CD14-positive monocyte (primary cell): Measurements from ENCODE around the gene OXCT1. TPM values are rescaled to one million over a fixed set of nuclear protein-coding genes. Genes with fewer than 3 reads are reported as not detected.

Source experiments
- DNase-seq, 3 donors: peaks; one replicate each; pipeline ENCODE4 v3.0.0-alpha.2; 2011 to 2022
- H2AFZ ChIP-seq: 2 replicates; pipeline ENCODE4 v1.6.0; 2012; ENCODE audit warnings: mild to moderate bottlenecking, low read depth, low read length, inconsistent platforms; ENCODE audit not compliant: insufficient read depth, poor library complexity, severe bottlenecking
- H3K27ac ChIP-seq, 2 donors: 1 replicate in 1 of 2; 2 replicates in 1 of 2; pipeline ENCODE4 v1.5.1; 2012 to 2013; ENCODE audit warnings: low read length in 2 of 2, control low read depth in 1 of 2, inconsistent platforms in 1 of 2, low read depth in 1 of 2, mild to moderate bottlenecking in 1 of 2
- H3K27me3 ChIP-seq, 2 donors: one replicate each; pipeline versions ENCODE4 v1.6.0 to v1.6.1; 2011 to 2013; ENCODE audit warnings: low read length in 2 of 2; ENCODE audit not compliant: control insufficient read depth in 2 of 2, insufficient read depth in 2 of 2
- H3K36me3 ChIP-seq, 2 donors: replicated peaks in 1 of 2; 1 replicate in 1 of 2; 2 replicates in 1 of 2; pipeline versions ENCODE4 v1.5.1 to v1.6.1; 2012 to 2013; ENCODE audit warnings: low read length in 2 of 2, control low read depth in 1 of 2, inconsistent platforms in 1 of 2, mild to moderate bottlenecking in 1 of 2; ENCODE audit not compliant: insufficient read depth in 2 of 2, control insufficient read depth in 1 of 2
- H3K4me1 ChIP-seq, 2 donors: 1 replicate in 1 of 2; 2 replicates in 1 of 2; pipeline versions ENCODE4 v1.5.1 to v1.6.1; 2012 to 2013; ENCODE audit warnings: low read length in 2 of 2, control low read depth in 1 of 2, inconsistent platforms in 1 of 2, mild to moderate bottlenecking in 1 of 2, moderate library complexity in 1 of 2; ENCODE audit not compliant: insufficient read depth in 2 of 2, control insufficient read depth in 1 of 2
- H3K4me2 ChIP-seq: replicated peaks from 2 replicates; pipeline ENCODE3; 2012; ENCODE audit warnings: low read length, moderate library complexity, mild to moderate bottlenecking; ENCODE audit not compliant: poor library complexity, severe bottlenecking; ENCODE audit errors: extremely low read depth
- H3K4me3 ChIP-seq, 3 experiments: fragments of 200-600 bp in 1 of 3; sonication (generic) in 1 of 3; replicated peaks in 1 of 3; 1 replicate in 2 of 3; 2 replicates in 1 of 3; pipeline ENCODE4 v1.5.1; 2011 to 2013; ENCODE audit warnings: low read length in 3 of 3, mild to moderate bottlenecking in 3 of 3, control low read depth in 2 of 3, low read depth in 2 of 3, inconsistent platforms in 1 of 3, moderate library complexity in 1 of 3
- H3K79me2 ChIP-seq: 2 replicates; pipeline ENCODE4 v1.6.0; 2012; ENCODE audit warnings: mild to moderate bottlenecking, control low read depth, inconsistent platforms, low read length, moderate library complexity; ENCODE audit not compliant: insufficient read depth
- H3K9ac ChIP-seq: 2 replicates; pipeline ENCODE4 v1.6.0; 2017; ENCODE audit warnings: low read length, mild to moderate bottlenecking; ENCODE audit not compliant: insufficient read depth, poor library complexity, severe bottlenecking
- H3K9me3 ChIP-seq, 2 donors: replicated peaks in 1 of 2; 1 replicate in 1 of 2; 2 replicates in 1 of 2; pipeline versions ENCODE4 v1.5.1 to v1.6.1; 2012 to 2013; ENCODE audit warnings: low read length in 2 of 2, control low read depth in 1 of 2; ENCODE audit not compliant: control insufficient read depth in 1 of 2, insufficient read depth in 1 of 2
- H4K20me1 ChIP-seq: 2 replicates; pipeline ENCODE4 v1.6.0; 2012; ENCODE audit warnings: mild to moderate bottlenecking, low read length, control low read depth, moderate library complexity; ENCODE audit not compliant: insufficient read depth
- H3K27ac Mint-ChIP-seq, 7 donors: one replicate each; pipeline ENCODE4 v1.8.0; 2020; ENCODE audit warnings: mild to moderate bottlenecking in 7 of 7, mixed read lengths in 7 of 7, moderate library complexity in 6 of 7, inconsistent platforms in 2 of 7
- H3K27me3 Mint-ChIP-seq, 3 donors: one replicate each; pipeline ENCODE4 v1.8.0; 2021 to 2022; ENCODE audit warnings: low read depth in 3 of 3, mild to moderate bottlenecking in 3 of 3, mixed read lengths in 3 of 3, moderate library complexity in 3 of 3, inconsistent platforms in 1 of 3
- H3K36me3 Mint-ChIP-seq, 2 donors: one replicate each; pipeline ENCODE4 v1.8.0; 2020; ENCODE audit warnings: mixed read lengths in 2 of 2, inconsistent platforms in 1 of 2, mild to moderate bottlenecking in 1 of 2
- H3K4me1 Mint-ChIP-seq: one replicate; pipeline ENCODE4 v1.8.0; 2020; ENCODE audit warnings: mild to moderate bottlenecking, mixed read lengths
- H3K4me3 Mint-ChIP-seq, 2 donors: one replicate each; pipeline ENCODE4 v1.8.0; 2020; ENCODE audit warnings: mild to moderate bottlenecking in 2 of 2, mixed read lengths in 2 of 2, moderate library complexity in 1 of 2
- H3K9me3 Mint-ChIP-seq, 7 donors: one replicate each; pipeline ENCODE4 v1.8.0; 2020 to 2022; ENCODE audit warnings: mixed read lengths in 7 of 7, mild to moderate bottlenecking in 6 of 7, moderate library complexity in 6 of 7, inconsistent platforms in 2 of 7
- WGBS: methylation state at CpG from one replicate; pipeline ENCODE4 v1.1.5; 2013; ENCODE audit warnings: missing lambda C conversion rate; ENCODE audit not compliant: insufficient coverage; 5-methylcytosine and 5-hydroxymethylcytosine counted together
- intact Hi-C, 2 donors: fragments of 100-400 bp; cut with micrococcal nuclease; formaldehyde crosslinking; loops; one replicate each; pipeline versions ENCODE4 v1.15.0 to v1.15.1; 2023
- polyA plus RNA-seq, 3 donors: library from polyadenylated mRNA; depleted of rRNA in 1 of 3; unstranded in 2 of 3; stranded (reverse) in 1 of 3; fragments of 300-500 nt in 2 of 3; fragments of >200 nt in 1 of 3; fragmentation: Illumina TruSeq in 2 of 3; gene quantifications; 1 replicate in 2 of 3; 2 replicates in 1 of 3; pipeline ENCODE4 v1.2.3, GENCODE V29; 2012 to 2021
- TF ChIP-seq, protein P1 (sequence below): fragments of 200-600 bp; IDR thresholded peaks from one replicate; pipeline ENCODE4 v1.8.0; 2022; ENCODE audit warnings: antibody characterized with exemption, mild to moderate bottlenecking

OXCT1 gene
- polyA plus RNA-seq, 3 donors: 1.3 to 3.4 (median 1.9) TPM

DNA sequence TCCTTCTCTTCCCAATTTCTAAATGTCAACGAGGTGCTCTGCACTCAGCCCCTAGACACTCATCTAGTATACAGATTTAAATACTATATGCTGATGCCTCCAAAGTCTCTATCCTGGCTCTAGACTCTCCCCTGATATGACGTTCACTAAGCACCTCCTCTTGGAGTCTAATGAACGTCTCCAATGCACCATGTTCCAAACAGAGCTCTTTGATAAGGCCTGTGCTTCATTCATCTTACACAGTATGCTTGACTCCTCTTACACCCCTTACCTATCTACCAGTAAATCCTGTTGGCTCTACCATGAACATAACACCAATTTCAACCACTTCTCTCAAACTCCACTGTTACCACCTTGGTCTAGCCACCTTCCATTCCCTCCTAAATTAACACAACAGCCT, 25.7 kb downstream of the OXCT1 start:
- Histone ChIP-seq H4K20me1 (no peaks in the 10 kb centered on the region), H3K79me2 (no peaks in the 10 kb centered on the region), H3K4me1 (peaks cover 0 to 16% of the 10 kb centered on the region in 2 donors), H3K36me3 (peaks cover under 1 to 7% of the 10 kb centered on the region in 2 donors), H2AFZ (no peak overlapping the region), H3K4me3 (no peak overlapping the region), H3K4me2 (no peak overlapping the region), H3K27ac (no peak overlapping the region), H3K9ac (no peak overlapping the region), H3K9me3 (no peaks in the 10 kb centered on the region), H3K27me3 (no peaks in the 10 kb centered on the region)
- H3K36me3 Mint-ChIP-seq: peaks cover 11 to 13% of the 10 kb centered on the region in 2 donors
- H3K27ac Mint-ChIP-seq: no peak overlapping the region
- H3K27me3 Mint-ChIP-seq: no peaks in the 10 kb centered on the region
- intact Hi-C loops: no loop called here
- H3K4me1 Mint-ChIP-seq: peaks cover 4% of the 10 kb centered on the region
- peaks cover 0 to 7% (median 2%) of the 10 kb centered on the region in 7 donors for H3K9me3 Mint-ChIP-seq
- no peak for DNase-seq
- WGBS: 90% methylated on average over 3 of the region's 3 CpGs
- TF ChIP-seq, protein P1, sequence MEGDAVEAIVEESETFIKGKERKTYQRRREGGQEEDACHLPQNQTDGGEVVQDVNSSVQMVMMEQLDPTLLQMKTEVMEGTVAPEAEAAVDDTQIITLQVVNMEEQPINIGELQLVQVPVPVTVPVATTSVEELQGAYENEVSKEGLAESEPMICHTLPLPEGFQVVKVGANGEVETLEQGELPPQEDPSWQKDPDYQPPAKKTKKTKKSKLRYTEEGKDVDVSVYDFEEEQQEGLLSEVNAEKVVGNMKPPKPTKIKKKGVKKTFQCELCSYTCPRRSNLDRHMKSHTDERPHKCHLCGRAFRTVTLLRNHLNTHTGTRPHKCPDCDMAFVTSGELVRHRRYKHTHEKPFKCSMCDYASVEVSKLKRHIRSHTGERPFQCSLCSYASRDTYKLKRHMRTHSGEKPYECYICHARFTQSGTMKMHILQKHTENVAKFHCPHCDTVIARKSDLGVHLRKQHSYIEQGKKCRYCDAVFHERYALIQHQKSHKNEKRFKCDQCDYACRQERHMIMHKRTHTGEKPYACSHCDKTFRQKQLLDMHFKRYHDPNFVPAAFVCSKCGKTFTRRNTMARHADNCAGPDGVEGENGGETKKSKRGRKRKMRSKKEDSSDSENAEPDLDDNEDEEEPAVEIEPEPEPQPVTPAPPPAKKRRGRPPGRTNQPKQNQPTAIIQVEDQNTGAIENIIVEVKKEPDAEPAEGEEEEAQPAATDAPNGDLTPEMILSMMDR: no peak
- H3K4me3 Mint-ChIP-seq: no peak overlapping the region

DNA sequence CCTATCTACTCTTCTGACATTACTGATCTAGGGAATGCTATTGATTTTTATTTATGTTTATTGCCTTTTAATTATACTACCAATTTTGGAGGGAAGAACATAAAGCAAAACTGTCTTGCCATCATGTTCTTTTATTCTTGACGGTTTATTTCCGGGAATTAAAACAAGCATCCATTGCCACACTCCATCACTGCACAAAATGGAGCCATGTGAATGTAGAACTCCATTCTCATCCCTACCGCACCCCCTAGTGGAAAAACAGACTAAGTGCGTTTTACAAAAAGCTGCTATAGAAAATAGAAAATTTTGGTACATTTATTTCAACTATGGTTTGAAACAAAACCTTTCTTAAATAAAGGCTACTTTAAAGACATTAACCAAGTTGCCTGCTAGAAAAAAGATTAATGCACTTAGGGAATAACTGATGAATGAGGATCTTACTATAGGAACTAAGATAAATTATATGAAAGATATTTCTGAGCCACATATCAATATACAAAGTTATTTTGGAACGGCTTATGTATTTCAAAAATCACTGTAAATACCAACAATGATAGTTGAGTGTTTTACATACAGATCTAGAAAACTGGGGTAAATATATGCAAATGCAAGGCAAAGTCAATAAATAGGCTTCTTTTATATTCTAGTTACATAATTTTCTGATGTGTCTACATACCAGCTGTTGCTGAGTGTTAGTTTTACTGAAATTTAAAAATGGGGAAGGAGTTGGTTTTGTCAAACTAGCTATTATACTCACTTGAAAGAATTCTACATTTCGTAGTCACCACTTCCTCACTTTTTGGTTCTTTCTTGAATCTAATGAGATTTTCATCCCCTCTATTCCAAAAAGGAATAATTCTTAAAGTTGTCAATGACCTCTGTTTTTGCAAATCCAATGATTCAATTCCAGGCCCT, 26.5 kb downstream of the OXCT1 start:
- DNase-seq: peak; percentile 7 to 40 (median 19)
- Mint-ChIP-seq H3K27me3 (no peaks in the 10 kb centered on the region), H3K36me3 (peaks cover 4 to 5% of the 10 kb centered on the region in 2 donors), H3K9me3 (peaks cover 0 to 3% (median 0%) of the 10 kb centered on the region in 7 donors), H3K4me3 (no peak overlapping the region), H3K27ac (no peak overlapping the region), H3K4me1 (peaks cover 10% of the 10 kb centered on the region)
- Histone ChIP-seq H3K79me2 (no peaks in the 10 kb centered on the region), H2AFZ (no peak overlapping the region), H3K27me3 (no peaks in the 10 kb centered on the region), H3K4me3 (no peak overlapping the region), H3K27ac (no peak overlapping the region), H3K9ac (no peak overlapping the region), H3K4me1 (peaks cover 0 to 16% of the 10 kb centered on the region in 2 donors), H3K4me2 (no peak overlapping the region), H3K9me3 (no peaks in the 10 kb centered on the region), H3K36me3 (peaks cover 0 to 2% of the 10 kb centered on the region in 2 donors), H4K20me1 (no peaks in the 10 kb centered on the region)
- TF ChIP-seq, protein P1: peak; percentile 45
- 60% methylated on average over 2 of the region's 6 CpGs for WGBS
- intact Hi-C loops: no loop called here
